PC-3 (cell line): ENCODE data around the gene ZNF736. TPM values are rescaled to one million over a fixed set of nuclear protein-coding genes. Genes with fewer than 3 reads are reported as not detected.
A peak's percentile ranks its signal among the peaks of the same experiment; 100 is the strongest.
"Not testable (repeated sequence)": the region's sequence is repeated elsewhere in the genome, so short reads cannot be mapped to it uniquely, and the experiment has no call there.

Source experiments
- ATAC-seq: fragments of 200-7000 bp; cut with Tn5 transposase; 2 replicates; pipeline ENCODE4 v1.9.1; 2020; ENCODE audit warnings: mild to moderate bottlenecking, moderate library complexity
- BruUV-seq: library from RNA; stranded (reverse); fragments of 400-500 nt; replicated peaks from 2 replicates; lab custom pipeline; 2021; lab: Mats Ljungman, UMichigan
- CTCF ChIA-PET: fragments of 300-600 bp; sonication (Branson Sonifier 250); formaldehyde crosslinking; loops from one replicate; lab custom pipeline; 2022; ENCODE audit warnings: antibody characterized with exemption; lab: Charles Lee
- POLR2A ChIA-PET: fragments of 300-600 bp; sonication (Branson Sonifier 250); formaldehyde crosslinking; loops from one replicate; lab custom pipeline; 2022; ENCODE audit warnings: antibody characterized with exemption; ENCODE audit not compliant: unreplicated experiment; lab: Charles Lee
- DNase-seq: peaks from one replicate; pipeline ENCODE4 v3.0.0-alpha.2; 2015
- H2AFZ ChIP-seq: fragments of 300-600 bp; sonication (generic); 2 replicates; pipeline ENCODE4 v1.6.0; 2016; ENCODE audit warnings: antibody characterized with exemption, low read length
- H3F3A ChIP-seq: fragments of 300-600 bp; sonication (generic); one replicate; pipeline ENCODE4 v1.6.0; 2017; ENCODE audit warnings: antibody characterized with exemption, low read length, control low read depth, mild to moderate bottlenecking; ENCODE audit not compliant: unreplicated experiment
- H3K27ac ChIP-seq: fragments of 300-600 bp; sonication (generic); 2 replicates; pipeline ENCODE4 v1.5.1; 2016; ENCODE audit warnings: mild to moderate bottlenecking, low read length
- H3K27me3 ChIP-seq: fragments of 300-600 bp; sonication (generic); 2 replicates; pipeline ENCODE4 v1.6.1; 2016; ENCODE audit warnings: low read length, mixed read lengths
- H3K36me3 ChIP-seq: fragments of 300-600 bp; sonication (generic); 2 replicates; pipeline ENCODE4 v1.6.1; 2016; ENCODE audit warnings: low read depth, mixed run types, low read length, mixed read lengths
- H3K4me1 ChIP-seq: fragments of 300-600 bp; sonication (generic); 2 replicates; pipeline ENCODE4 v1.5.1; 2016; ENCODE audit warnings: low read length; ENCODE audit not compliant: insufficient read depth
- H3K4me2 ChIP-seq: fragments of 300-600 bp; sonication (generic); 2 replicates; pipeline ENCODE4 v1.6.0; 2016; ENCODE audit warnings: low read length
- H3K4me3 ChIP-seq: fragments of 300-600 bp; sonication (generic); 2 replicates; pipeline ENCODE4 v1.5.1; 2016; ENCODE audit warnings: mild to moderate bottlenecking, low read length, mixed read lengths
- H3K79me2 ChIP-seq: fragments of 300-600 bp; sonication (generic); 2 replicates; pipeline ENCODE4 v1.6.1; 2017; ENCODE audit warnings: low read length, mixed read lengths
- H3K9ac ChIP-seq: fragments of 300-600 bp; sonication (generic); 2 replicates; pipeline ENCODE4 v1.6.0; 2016; ENCODE audit warnings: mild to moderate bottlenecking, low read length
- H3K9me2 ChIP-seq: fragments of 300-600 bp; sonication (generic); replicated peaks from 2 replicates; pipeline ENCODE4 v1.6.1; 2016; ENCODE audit warnings: mixed run types, low read length, mixed read lengths
- H3K9me3 ChIP-seq: fragments of 300-600 bp; sonication (generic); 2 replicates; pipeline ENCODE4 v1.6.1; 2016; ENCODE audit warnings: low read length, mixed read lengths
- H4K20me1 ChIP-seq: fragments of 300-600 bp; sonication (generic); 2 replicates; pipeline ENCODE4 v1.6.1; 2016; ENCODE audit warnings: low read length, mixed read lengths
- EZH2 ChIP-seq: fragments of 300-600 bp; sonication (generic); IDR thresholded peaks from one replicate; pipeline ENCODE4 v1.6.1; 2017; ENCODE audit warnings: antibody characterized with exemption, mild to moderate bottlenecking, low read length; ENCODE audit not compliant: unreplicated experiment
- EZH2phosphoT487 ChIP-seq: fragments of 300-600 bp; sonication (generic); IDR thresholded peaks from 2 replicates; pipeline ENCODE4 v1.6.1; 2018; ENCODE audit warnings: mild to moderate bottlenecking, antibody characterized with exemption, low read length, borderline replicate concordance
- intact Hi-C: fragments of 100-400 bp; cut with micrococcal nuclease; formaldehyde crosslinking; loops from 2 replicates; pipeline ENCODE4 v1.9.0; 2023
- total RNA-seq: library from RNA; depleted of rRNA; stranded (reverse); fragments of >200 nt; gene quantifications from 2 replicates; pipeline ENCODE4 v1.2.3, GENCODE V29; 2014
- TF ChIP-seq, protein P1 (sequence below): fragments of 300-600 bp; sonication (generic); conservative IDR thresholded peaks from 2 replicates; pipeline ENCODE4 v1.5.1; 2017; ENCODE audit warnings: antibody characterized with exemption, low read depth, mild to moderate bottlenecking, low read length

The ZNF736 gene
- total RNA-seq, 1 experiment from 2014 or later, result 2.7 TPM

DNA sequence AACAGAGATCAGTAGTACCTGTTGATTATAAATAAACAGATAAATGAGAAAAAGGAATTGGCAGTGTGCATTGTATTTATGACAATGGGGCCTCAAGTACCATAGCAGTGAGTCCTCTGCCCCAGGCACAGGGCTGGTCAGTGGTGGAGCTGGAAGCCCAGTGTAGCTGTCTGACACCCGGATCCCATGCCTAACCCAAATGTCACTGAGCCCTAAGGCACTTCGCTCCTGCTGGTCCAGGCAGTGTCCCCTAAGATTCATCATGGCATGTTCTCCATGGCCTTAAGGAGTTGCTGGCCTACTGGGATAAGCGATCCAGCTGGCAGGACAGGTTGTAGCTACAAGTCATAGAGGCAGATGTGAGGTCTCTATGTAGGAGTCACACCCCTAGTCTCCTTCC is 3.3 kb upstream of the ZNF736 start:
- BruUV-seq, result no TSS peak
- Histone ChIP-seq H3K4me1 (0 out of 2 replicates have a peak, but pooled peaks cover 5% of the 10 kb centered on the region), H2AFZ (no peak overlapping the region), H4K20me1 (no peaks in the 10 kb centered on the region), H3K9me2 (no peaks in the 10 kb centered on the region), H3K27me3 (no peaks in the 10 kb centered on the region), H3K9ac (no peak overlapping the region), H3K27ac (no peak overlapping the region), H3K9me3 (0 out of 2 replicates have a peak, but pooled peaks cover 2% of the 10 kb centered on the region), H3K4me2 (no peak overlapping the region), H3K79me2 (peaks cover 16% of the 10 kb centered on the region), H3K36me3 (0 out of 2 replicates have a peak, but pooled peaks cover 2% of the 10 kb centered on the region), H3K4me3 (no peak overlapping the region), H3F3A (no peaks in the 10 kb centered on the region)
- CTCF ChIA-PET, result no interaction called here
- DNase-seq, result no peak
- TF ChIP-seq EZH2phosphoT487 (no peak), EZH2 (no peak)
- intact Hi-C loops, result no loop called here
- ATAC-seq, result no peak
- POLR2A ChIA-PET, result no interaction called here

DNA sequence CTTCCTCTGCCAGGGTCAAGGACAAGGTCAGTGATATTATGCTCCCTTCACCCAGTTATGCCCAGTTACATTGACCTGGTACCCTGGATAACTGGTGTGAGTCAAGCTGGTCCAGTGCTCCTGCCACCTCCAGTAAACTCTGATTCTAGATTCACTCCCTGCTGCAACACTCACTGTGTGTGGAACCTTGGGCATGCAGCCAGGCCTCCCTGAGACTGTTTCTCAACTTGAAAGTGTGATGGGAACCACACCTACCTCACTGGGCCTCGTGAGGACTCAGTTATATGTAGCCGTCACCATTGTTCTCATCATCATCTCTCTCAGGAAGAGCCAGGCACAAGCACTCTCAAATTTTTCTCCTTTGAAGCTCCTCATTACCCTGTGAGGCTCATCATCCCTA is 935 bp upstream of the ZNF736 start:
- no peak overlapping the region for H3K4me3 ChIP-seq
- ATAC-seq (no peak), DNase-seq (no peak)
- TF ChIP-seq EZH2phosphoT487 (no peak), EZH2 (no peak)
- TF ChIP-seq, protein P1, sequence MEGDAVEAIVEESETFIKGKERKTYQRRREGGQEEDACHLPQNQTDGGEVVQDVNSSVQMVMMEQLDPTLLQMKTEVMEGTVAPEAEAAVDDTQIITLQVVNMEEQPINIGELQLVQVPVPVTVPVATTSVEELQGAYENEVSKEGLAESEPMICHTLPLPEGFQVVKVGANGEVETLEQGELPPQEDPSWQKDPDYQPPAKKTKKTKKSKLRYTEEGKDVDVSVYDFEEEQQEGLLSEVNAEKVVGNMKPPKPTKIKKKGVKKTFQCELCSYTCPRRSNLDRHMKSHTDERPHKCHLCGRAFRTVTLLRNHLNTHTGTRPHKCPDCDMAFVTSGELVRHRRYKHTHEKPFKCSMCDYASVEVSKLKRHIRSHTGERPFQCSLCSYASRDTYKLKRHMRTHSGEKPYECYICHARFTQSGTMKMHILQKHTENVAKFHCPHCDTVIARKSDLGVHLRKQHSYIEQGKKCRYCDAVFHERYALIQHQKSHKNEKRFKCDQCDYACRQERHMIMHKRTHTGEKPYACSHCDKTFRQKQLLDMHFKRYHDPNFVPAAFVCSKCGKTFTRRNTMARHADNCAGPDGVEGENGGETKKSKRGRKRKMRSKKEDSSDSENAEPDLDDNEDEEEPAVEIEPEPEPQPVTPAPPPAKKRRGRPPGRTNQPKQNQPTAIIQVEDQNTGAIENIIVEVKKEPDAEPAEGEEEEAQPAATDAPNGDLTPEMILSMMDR, result no peak
- BruUV-seq, result no TSS peak
- no peaks in the 10 kb centered on the region for H3F3A ChIP-seq
- H3K36me3 ChIP-seq, result peaks cover 18% of the 10 kb centered on the region
- intact Hi-C loops, result loop anchor here (2.0 kb wide), 1 partner anchor 250 kb away; the partner anchor contains the start of gene ZNF680
- H3K79me2 ChIP-seq, result peaks cover 33% of the 10 kb centered on the region
- no peak overlapping the region for H3K4me2 ChIP-seq
- POLR2A ChIA-PET, result no interaction called here
- H4K20me1 ChIP-seq, result no peaks in the 10 kb centered on the region
- H3K27ac ChIP-seq, result no peak overlapping the region
- CTCF ChIA-PET, result no interaction called here
- no peak overlapping the region for H2AFZ ChIP-seq
- H3K9ac ChIP-seq, result no peak overlapping the region
- 0 out of 2 replicates have a peak, but pooled peaks cover 5% of the 10 kb centered on the region for H3K4me1 ChIP-seq
- H3K27me3 ChIP-seq, result no peaks in the 10 kb centered on the region
- H3K9me3 ChIP-seq, result peaks cover 11% of the 10 kb centered on the region; the same call in 1 of the 2 replicates
- H3K9me2 ChIP-seq, result no peaks in the 10 kb centered on the region

DNA sequence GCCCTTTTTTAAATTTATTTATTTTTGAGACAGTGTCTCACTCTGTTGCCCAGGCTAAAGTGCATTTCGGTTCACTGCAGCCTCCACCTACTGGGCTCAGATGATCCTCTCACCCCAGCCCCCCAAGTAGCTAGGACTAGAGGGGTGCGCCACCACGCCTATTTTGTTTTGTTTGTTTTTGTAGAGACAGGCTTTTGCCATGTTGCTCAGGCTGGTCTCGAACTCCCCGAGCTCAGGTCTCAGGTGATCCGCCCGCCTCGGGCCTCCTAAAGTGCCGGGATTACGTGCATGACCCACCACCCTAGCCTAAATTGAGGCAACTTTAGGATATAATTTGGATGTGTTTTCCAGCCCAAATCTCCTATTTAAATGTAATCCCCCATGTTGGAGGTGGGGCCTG is 805 bp downstream of the ZNF736 start:
- peaks cover 25% of the 10 kb centered on the region for H3K36me3 ChIP-seq
- H3K79me2 ChIP-seq, result peaks cover 33% of the 10 kb centered on the region
- intact Hi-C loops, result no loop called here
- TF ChIP-seq EZH2phosphoT487 (no peak), EZH2 (no peak)
- TF ChIP-seq, protein P1, result no peak
- peak overlapping the region; percentile 77 for H3K4me2 ChIP-seq
- POLR2A ChIA-PET, result no interaction called here
- no peaks in the 10 kb centered on the region for H3F3A ChIP-seq
- no peaks in the 10 kb centered on the region for H4K20me1 ChIP-seq
- H3K9ac ChIP-seq, result peak overlapping the region; percentile 84
- H3K27ac ChIP-seq, result no peak overlapping the region
- ATAC-seq (no peak), DNase-seq (no peak)
- BruUV-seq, result no TSS peak
- no peaks in the 10 kb centered on the region for H3K27me3 ChIP-seq
- H3K9me3 ChIP-seq, result peaks cover 11% of the 10 kb centered on the region; the same call in 1 of the 2 replicates
- CTCF ChIA-PET, result no interaction called here
- no peaks in the 10 kb centered on the region for H3K9me2 ChIP-seq
- H2AFZ ChIP-seq, result peak overlapping the region; percentile 88; the same call in 1 of the 2 replicates
- 0 out of 2 replicates have a peak, but pooled peaks cover 5% of the 10 kb centered on the region for H3K4me1 ChIP-seq
- peak overlapping the region; percentile 82 for H3K4me3 ChIP-seq

DNA sequence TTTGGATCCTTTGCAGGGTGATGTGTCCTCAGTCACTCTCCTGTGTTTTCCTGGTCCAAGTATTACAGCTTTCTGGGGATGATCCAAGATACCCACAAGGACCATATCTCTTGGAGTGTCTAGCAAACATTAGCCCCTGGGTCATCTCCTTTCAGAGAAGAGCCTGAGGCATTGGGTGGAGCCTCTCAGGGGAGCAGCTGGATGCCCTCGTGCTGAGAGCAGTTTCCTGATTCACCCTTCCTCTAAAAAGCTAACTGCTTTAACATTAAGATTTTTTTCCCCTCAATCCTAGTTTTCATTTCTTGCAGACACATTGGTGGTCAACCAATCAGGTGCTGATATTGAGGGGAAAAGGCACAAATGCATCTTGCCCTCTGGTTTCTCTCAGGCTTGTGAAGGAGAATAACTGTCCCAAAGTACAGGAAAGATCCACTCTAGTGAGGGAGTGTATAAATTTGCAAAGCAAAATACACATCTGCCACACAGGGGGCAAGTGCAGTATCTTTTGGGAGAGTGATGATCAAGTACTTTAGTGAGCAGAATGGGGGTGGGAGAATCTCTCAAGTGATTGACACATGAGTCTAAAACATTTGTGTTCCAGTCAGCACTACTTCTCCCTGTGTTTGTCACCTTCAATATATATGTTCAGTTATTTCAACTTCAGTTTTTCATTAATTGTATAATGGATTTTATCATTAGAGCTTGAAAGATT is 2.4 kb downstream of the ZNF736 start:
- Histone ChIP-seq H3K9me3 (peaks cover 11% of the 10 kb centered on the region; the same call in 1 of the 2 replicates), H3K79me2 (peaks cover 33% of the 10 kb centered on the region), H3K36me3 (peaks cover 33% of the 10 kb centered on the region)
- H3K4me2 ChIP-seq, POLR2A ChIA-PET, H3K4me3 ChIP-seq, H4K20me1 ChIP-seq, BruUV-seq, H3F3A ChIP-seq, H3K4me1 ChIP-seq, CTCF ChIA-PET, H3K27ac ChIP-seq, intact Hi-C loops, H2AFZ ChIP-seq, H3K27me3 ChIP-seq, H3K9me2 ChIP-seq, H3K9ac ChIP-seq, DNase-seq, ATAC-seq: not testable (repeated sequence)
